Measurements from ENCODE around the gene PPP1R11. TPM values are rescaled to one million over a fixed set of nuclear protein-coding genes. Genes with fewer than 3 reads are reported as not detected.

PPP1R11 gene, protein sequence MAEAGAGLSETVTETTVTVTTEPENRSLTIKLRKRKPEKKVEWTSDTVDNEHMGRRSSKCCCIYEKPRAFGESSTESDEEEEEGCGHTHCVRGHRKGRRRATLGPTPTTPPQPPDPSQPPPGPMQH
- 35.2 and 38.1 TPM in 2 replicates for total RNA-seq

DNA sequence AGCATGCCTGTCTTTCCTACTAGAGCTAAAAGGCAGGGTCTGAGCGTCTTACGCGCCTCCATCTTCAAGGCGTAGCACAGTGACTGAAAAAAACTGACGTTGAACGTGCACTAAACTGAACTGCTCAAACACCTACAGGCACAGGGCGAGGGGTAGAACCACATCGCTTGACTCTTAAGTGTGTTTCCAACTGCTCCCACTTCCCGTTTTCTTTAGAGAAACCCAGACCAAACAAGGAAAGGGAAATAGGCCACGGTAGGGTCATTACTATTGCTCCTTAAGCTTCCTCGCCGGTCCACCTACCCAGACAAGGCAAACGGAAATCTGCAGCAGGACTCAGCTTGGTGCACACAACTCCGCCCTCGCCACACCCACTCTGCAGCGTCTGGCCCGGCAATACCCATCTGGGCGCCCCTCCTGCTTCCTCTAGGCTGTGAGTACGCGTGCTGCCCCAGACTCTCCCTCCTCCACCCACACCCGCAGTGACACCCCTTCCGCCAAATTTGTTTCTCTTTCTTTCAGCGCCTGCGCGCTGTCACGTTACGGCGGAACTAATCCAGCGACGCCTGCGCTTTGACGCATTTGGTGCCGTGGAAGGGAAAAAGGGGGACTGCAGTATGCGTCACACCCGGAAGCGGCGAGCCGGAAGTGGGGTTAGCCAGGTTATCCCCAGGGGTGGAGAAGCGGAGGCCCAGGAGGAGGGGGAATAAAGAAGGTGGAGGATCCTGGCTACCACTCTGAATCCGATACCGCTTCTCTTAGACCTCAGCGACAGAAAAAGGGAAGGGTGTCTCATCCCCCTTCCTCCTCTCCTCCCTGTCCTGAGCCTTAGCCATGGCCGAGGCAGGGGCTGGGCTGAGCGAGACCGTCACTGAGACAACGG, at the start of gene PPP1R11:
Gene PPP1R11, plus strand, starts transcription at position 622 of the 883 bp plus-strand sequence. Its CDS starts 213 bp downstream, at position 835.

DNA sequence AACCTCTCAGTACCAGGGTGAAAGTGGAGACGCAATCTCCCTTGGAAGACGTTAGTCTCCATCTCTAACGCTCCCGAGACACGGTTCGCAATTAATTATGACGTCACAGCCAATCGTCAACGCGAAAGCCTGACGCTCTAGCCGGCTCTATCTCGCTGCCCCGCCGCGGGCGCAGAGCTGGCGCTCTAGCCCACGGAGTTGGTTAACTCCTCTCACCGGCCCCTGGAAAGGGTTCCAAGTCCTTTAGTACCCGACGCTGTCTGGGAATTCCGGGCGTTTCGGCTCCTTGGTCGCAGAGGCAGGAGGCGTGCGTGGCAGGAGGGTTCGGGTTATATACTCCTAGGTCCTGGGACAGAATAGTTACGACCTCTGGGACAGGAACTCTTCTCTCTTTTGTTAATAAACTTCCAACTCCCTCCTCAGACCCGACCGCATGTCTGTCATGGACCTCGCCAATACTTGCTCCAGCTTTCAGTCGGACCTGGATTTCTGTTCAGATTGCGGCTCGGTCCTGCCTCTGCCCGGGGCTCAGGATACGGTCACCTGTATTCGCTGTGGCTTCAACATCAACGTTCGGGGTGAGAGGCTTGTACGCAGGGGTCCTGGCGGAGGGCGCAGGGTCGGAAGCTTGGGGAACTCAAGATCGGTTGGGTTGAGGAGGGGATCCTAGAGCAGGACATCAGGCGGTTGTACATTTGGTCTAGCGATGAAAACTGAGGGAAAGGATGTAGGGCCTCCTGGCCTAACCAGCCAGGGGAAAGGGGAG, 5.7 kb upstream of the PPP1R11 start, which contains the start of gene POLR1H:
Gene POLR1H, plus strand, starts transcription at position 174 of the 766 bp plus-strand sequence. Its CDS starts 260 bp downstream, at position 434.

DNA sequence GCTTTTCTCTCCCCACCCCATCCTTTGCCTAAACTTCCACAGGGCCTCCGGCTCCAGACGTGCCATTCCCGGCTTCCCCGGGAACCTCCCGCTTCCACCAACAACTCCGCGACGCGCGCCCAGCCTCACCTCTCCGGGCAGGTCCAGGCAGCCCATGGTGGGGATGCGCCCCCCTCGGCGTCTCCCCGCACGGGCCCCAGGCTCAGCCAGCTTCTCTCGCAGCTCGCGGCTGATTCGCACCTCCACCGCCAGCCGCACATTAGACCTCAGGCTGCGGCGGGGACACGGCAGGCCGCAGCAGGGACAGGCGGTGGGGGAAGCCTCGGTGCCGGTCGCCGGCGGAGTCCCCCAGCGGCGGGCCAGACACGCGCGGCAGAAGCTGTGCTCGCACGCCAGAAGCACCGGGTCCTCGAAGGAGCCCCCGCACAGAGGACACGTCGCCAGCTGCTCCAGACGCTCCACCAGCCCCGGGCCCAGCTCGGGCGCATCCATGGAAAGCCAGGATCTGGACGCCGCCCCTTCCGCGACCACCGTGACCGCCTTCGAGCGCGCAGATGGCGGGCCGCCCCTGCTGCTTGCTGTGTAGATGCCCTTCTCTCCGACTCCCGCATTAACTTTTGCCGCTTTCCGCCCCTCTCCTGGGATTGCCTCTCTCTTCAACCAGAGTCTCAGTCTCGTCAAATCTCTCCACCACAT, 8.2 kb downstream of the PPP1R11 start, which contains the start of gene RNF39:
Gene RNF39, minus strand, starts transcription at position 676 of the 696 bp plus-strand sequence. Its CDS starts 184 bp downstream, at position 492.

DNA sequence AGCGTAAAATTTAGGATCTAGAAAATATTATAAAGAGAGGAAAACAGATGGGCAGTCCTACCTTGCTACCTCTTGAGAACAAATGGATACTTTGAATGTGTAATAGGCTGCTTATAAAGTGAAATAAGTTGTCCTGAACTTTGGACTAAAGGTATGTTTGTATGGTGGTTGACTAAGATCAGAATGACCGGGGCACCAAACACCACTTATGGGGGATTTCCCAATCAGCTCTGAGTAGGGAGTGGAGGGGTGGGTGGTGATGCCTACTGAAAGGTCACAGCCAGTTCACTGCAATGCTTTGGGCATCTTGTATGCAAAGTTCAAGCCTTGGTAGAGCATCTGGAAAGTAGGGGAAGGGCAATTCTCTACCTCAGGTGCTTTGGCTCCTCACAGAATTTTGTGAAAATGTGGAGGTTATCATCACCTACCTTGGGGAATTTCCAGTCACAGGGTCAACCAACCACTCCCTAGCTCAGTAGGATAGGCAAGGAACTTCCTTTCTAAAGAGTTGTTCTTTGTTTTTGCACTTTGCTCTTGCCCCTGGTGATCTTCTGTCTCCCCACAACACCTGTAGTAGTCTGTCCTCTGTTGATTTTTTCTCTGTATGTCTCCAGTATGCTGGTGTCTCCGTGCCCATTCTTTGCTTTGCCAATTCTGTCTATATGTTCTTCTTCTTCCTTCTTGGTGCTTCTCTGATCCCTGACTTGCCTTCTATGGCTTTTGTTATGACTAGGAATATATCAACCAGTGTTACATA, 46.2 kb downstream of the PPP1R11 start, which contains the start of gene TRIM31:
Gene TRIM31, minus strand, starts transcription at position 88 of the 757 bp plus-strand sequence. CDS start 285 bp downstream, outside the sequence.

Other genes with a start within 250 kb of the PPP1R11 start
- not detected in 2 replicates for gene HLA-G, start 239.4 kb upstream of the PPP1R11 start, total RNA-seq
- gene HLA-A, start 124.7 kb upstream of the PPP1R11 start, total RNA-seq: 466 and 502 TPM in 2 replicates
- 21.7 and 25.6 TPM in 2 replicates for gene POLR1H, start 5.9 kb upstream of the PPP1R11 start, total RNA-seq
- gene RNF39, start 8.6 kb downstream of the PPP1R11 start, total RNA-seq: not detected in 2 replicates
- not detected in 2 replicates for gene TRIM31, start 45.9 kb downstream of the PPP1R11 start, total RNA-seq
- not detected in 2 replicates for gene TRIM40, start 68.9 kb downstream of the PPP1R11 start, total RNA-seq
- gene TRIM10, start 94.0 kb downstream of the PPP1R11 start, total RNA-seq: not detected in 2 replicates
- not detected in 2 replicates for gene TRIM15, start 96.3 kb downstream of the PPP1R11 start, total RNA-seq
- 23.5 and 27.5 TPM in 2 replicates for gene TRIM26, start 146.2 kb downstream of the PPP1R11 start, total RNA-seq